GM20000 (cell line): Measurements from ENCODE around the gene ADAMTSL2.

ENCODE experiments used
- DNase-seq: peaks from one replicate; pipeline ENCODE4 v3.0.0; 2012; ENCODE audit warnings: low spot score
- TF ChIP-seq, protein P1 (sequence below): IDR thresholded peaks from 2 replicates; pipeline ENCODE4 v1.5.1; 2012; ENCODE audit warnings: mild to moderate bottlenecking, control low read depth; ENCODE audit errors: extremely low read depth, missing control alignments

The ADAMTSL2 gene

DNA sequence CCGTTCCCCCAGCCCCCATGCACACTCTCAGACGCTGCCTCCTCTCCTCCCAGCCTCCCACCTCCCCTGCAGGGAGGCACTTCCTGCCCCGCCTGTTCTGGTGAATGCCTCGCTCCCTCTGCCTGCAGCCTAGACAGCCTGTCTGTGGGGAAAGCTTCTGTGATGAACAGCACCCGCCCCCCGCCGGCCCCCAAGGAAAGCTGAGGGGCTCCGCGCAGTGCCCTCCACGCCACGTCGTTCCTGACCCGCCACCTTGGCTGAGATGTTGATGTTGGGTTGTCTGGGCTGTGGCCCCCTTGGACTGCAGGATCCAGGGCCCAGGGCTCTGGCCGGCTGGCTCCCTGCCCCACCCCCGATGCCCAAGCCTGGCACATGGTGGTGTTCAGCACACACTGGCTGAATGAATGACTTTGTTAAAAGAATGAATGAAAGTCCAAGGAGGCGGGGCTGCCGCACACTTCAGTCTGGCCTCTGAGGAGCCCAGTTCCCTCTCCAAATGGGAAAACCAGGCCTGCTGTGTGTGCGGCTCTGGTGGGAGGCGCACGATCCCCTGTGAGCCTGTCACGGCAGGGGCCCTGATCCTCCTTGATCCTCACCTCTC lies 7.7 kb upstream of the ADAMTSL2 start:
- no peak for DNase-seq
- TF ChIP-seq, protein P1, sequence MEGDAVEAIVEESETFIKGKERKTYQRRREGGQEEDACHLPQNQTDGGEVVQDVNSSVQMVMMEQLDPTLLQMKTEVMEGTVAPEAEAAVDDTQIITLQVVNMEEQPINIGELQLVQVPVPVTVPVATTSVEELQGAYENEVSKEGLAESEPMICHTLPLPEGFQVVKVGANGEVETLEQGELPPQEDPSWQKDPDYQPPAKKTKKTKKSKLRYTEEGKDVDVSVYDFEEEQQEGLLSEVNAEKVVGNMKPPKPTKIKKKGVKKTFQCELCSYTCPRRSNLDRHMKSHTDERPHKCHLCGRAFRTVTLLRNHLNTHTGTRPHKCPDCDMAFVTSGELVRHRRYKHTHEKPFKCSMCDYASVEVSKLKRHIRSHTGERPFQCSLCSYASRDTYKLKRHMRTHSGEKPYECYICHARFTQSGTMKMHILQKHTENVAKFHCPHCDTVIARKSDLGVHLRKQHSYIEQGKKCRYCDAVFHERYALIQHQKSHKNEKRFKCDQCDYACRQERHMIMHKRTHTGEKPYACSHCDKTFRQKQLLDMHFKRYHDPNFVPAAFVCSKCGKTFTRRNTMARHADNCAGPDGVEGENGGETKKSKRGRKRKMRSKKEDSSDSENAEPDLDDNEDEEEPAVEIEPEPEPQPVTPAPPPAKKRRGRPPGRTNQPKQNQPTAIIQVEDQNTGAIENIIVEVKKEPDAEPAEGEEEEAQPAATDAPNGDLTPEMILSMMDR, result no peak

DNA sequence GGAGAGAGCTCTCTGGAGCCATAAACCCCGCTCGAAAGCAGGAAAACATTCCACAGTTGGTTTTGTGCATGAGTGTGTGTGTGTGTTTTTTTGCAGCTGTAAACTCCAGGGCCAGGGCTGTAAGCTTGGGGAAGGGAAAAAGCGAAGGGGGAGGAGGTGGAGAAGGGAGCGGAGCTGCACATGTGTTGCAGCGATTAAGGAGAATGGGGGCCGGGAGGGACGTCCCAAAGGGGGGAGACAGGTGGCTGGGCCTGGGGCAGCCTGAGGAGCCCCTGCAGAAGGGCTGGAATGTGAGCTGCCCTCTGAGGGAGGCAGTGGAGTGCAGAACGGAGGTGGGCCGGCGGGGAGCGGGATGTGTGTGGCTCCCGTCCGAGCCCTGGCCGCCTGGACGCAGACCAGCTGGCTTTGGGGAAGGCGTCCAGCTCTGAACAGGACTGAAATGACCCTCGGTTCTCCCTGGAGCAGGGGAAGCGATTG lies 7.0 kb upstream of the ADAMTSL2 start:
- TF ChIP-seq, protein P1, result no peak
- no peak for DNase-seq

DNA sequence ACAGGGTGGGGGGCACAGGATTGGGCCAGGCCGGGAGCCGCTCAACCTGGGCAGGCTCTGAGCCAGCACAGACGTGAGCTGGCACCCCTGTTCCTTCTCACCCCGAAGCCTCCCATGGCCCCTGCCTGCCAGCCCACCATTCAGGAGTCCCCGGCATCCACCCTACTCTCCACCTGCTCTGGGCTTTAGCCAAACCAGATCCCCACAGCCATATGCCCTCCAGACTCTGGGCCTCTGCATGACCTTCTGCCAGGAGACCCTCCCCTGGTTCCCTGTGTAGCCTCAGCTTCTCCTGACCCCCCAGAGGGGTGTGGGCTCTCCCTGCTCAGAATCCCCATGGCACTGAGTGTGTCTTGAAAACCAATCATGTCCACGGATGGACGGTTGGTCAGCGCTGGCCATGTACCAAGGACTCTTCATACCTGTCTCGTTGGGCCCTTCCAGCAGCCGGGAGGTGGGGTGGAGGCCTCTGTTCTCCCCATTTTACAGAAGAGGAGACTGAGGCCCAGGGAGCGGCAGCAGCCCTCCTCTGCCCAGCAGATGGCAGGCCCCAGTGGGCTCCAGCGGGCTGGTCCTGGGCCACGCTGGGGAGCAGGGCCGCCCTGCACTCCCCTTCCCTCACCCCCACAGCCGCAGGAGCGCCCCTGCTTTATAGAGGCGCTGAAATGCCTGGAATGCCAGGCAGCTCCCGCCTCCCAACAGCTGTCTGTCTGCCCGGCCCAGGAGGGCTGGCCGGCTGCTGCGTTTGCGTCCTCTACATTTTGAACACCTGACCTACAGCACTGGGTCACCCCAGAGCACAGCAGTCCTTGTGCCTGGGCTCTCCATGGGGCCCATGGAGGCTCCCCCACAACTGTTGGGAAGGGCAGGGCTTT lies 6.3 kb upstream of the ADAMTSL2 start:
- TF ChIP-seq, protein P1, result no peak
- no peak for DNase-seq

DNA sequence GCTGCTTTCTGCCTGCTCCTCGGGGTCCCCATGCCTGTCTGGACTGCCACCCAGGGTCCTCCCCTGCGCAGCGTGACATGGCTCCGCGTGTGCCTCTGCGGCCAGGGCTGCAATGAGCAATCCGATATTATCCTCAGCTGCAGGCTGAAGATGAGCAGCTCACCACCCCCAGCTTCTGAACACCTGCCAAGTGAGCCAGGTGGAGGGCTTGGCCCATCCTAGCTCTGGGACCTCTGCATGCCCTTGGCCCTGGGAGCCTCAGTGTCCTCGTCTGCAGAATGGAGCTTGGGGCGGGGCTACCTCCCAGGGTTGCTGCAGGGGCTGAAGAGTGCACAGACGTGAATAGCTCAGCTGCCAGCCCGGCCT lies 5.6 kb upstream of the ADAMTSL2 start:
- DNase-seq, result no peak
- TF ChIP-seq, protein P1, result no peak

DNA sequence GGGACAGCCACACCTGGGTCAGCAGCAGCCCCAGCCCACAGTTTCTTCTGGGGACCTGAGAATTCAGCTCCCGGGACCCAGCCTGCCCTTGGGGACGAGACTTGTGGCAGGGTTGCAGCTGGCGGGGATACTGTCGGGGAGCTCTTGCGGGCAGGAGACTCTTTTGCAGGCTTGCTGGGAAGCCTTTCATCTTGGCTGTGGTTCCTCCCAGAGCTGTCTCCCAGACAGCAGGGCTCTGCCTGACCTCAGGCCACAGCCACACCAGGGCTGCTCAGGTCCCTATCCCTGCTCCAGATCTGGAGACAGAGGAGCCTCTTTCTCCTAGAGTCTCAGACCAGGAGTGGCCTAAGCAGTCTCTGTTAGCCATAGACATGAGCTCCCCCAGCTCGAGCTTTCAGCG lies 5.0 kb upstream of the ADAMTSL2 start:
- no peak for DNase-seq
- TF ChIP-seq, protein P1, result no peak

DNA sequence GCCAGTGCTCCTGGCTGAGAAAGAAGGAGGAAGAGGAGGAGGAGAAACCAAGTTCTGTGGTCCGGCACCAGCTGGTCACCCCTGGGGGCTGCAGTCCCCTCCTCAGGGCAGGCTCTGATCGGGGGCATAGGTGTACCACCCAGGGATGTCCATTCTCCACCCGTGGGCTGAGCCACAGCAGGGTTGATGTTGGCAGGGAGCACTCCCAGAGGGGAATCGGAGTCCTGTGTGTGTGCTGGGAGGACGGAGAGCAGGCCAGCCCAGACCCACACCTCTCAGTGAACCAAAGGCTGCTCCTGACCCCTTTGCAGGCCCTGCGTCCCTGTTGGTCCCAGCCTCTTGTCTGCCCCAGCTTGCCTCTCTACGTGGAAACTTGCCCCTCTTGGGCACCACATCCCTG lies 4.6 kb upstream of the ADAMTSL2 start:
- TF ChIP-seq, protein P1, result no peak
- no peak for DNase-seq

DNA sequence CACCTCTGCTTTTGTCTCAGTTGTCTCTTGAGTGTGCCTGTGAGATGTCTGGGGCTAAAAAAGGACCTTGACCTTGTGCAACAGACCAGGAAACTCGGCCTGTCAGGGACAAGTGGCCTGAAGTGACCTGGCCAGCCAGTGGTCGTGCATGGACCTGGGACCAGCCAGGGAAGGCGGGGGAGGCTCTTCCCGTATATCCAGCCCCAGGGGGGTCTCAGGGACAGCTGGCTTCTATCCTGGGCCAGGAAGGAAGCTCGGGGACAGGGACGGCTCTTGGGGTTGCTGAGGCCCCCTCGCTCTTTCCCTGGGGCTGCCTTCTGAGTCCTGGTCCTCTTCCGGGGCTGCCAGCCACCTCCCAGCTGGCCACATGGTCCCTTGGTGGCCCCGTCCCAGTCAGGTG lies 3.2 kb upstream of the ADAMTSL2 start:
- TF ChIP-seq, protein P1, result no peak
- no peak for DNase-seq
